SK-N-SH (cell line): ENCODE results near the gene RND2. TPM values are rescaled to one million over a fixed set of nuclear protein-coding genes. Genes with fewer than 3 reads are reported as not detected.

Experiments used
- CTCF ChIA-PET: fragments of 300-600, 350-600 bp; formaldehyde crosslinking; extraction: SDS; loops from one replicate; lab custom pipeline; 2021; lab: Yijun Ruan, JAX
- POLR2A ChIA-PET: fragments of 350-600 bp; sonication (Branson Sonifier 250); formaldehyde crosslinking; extraction: SDS; loops from one replicate; lab custom pipeline; 2020; ENCODE audit warnings: antibody characterized with exemption, inconsistent platforms; lab: Yijun Ruan, JAX
- DNase-seq: peaks from one replicate; pipeline ENCODE4 v3.0.0; 2012
- H2AFZ ChIP-seq: fragments of 200-600 bp; sonication (generic); 2 replicates; pipeline ENCODE4 v1.8.1; 2016; ENCODE audit warnings: antibody characterized with exemption, mild to moderate bottlenecking, low read depth
- H3F3A ChIP-seq: fragments of 200-600 bp; sonication (generic); replicated peaks from 2 replicates; pipeline ENCODE3; 2016; ENCODE audit warnings: antibody characterized with exemption, mild to moderate bottlenecking; ENCODE audit not compliant: insufficient read depth
- H3K27ac ChIP-seq, 2 experiments: fragments of 200-500 bp in 1 of 2; fragments of 200-600 bp in 1 of 2; sonication (Bioruptor generic) in 1 of 2; sonication (generic), shearing (Covaris generic) in 1 of 2; 2 replicates each; pipeline versions ENCODE4 v1.5.1 to v1.6.1; 2014 to 2016; ENCODE audit warnings: low read depth in 2 of 2, inconsistent platforms in 1 of 2, low read length in 1 of 2, mild to moderate bottlenecking in 1 of 2, mixed read lengths in 1 of 2
- H3K27me3 ChIP-seq: fragments of 200-600 bp; sonication (generic), shearing (Covaris generic); 2 replicates; pipeline ENCODE4 v1.6.1; 2016; ENCODE audit warnings: mixed run types; ENCODE audit not compliant: insufficient read depth
- H3K36me3 ChIP-seq, 2 experiments: fragments of 200-500 bp in 1 of 2; fragments of 200-600 bp in 1 of 2; sonication (Bioruptor generic) in 1 of 2; sonication (generic) in 1 of 2; replicated peaks in 1 of 2; 2 replicates each; pipeline versions ENCODE3 to v1.5.1; 2014 to 2016; ENCODE audit warnings: low read length in 1 of 2, mild to moderate bottlenecking in 1 of 2; ENCODE audit not compliant: insufficient read depth in 2 of 2, control insufficient read depth in 1 of 2
- H3K4me1 ChIP-seq, 2 experiments: fragments of 200-500 bp in 1 of 2; fragments of 200-600 bp in 1 of 2; sonication (Bioruptor generic) in 1 of 2; sonication (generic), shearing (Covaris generic) in 1 of 2; 2 replicates each; pipeline versions ENCODE4 v1.5.1 to v1.6.1; 2014 to 2016; ENCODE audit warnings: low read depth in 1 of 2, low read length in 1 of 2, mixed run types in 1 of 2; ENCODE audit not compliant: insufficient read depth in 2 of 2, control insufficient read depth in 1 of 2
- H3K4me2 ChIP-seq: fragments of 200-600 bp; sonication (generic), shearing (Covaris generic); 2 replicates; pipeline ENCODE4 v1.6.1; 2017; ENCODE audit warnings: mixed run types
- H3K4me3 ChIP-seq, 2 experiments: fragments of 200-500 bp in 1 of 2; fragments of 200-600 bp in 1 of 2; sonication (Bioruptor generic) in 1 of 2; sonication (generic), shearing (Covaris generic) in 1 of 2; 2 replicates each; pipeline versions ENCODE4 v1.5.1 to v1.8.1; 2014 to 2016; ENCODE audit warnings: low read depth in 2 of 2, inconsistent platforms in 1 of 2, low read length in 1 of 2, mild to moderate bottlenecking in 1 of 2, mixed read lengths in 1 of 2, moderate library complexity in 1 of 2
- H3K79me2 ChIP-seq: fragments of 200-600 bp; sonication (generic); 2 replicates; pipeline ENCODE4 v1.8.1; 2017; ENCODE audit warnings: mild to moderate bottlenecking; ENCODE audit not compliant: insufficient read depth
- H3K9ac ChIP-seq: fragments of 200-600 bp; sonication (generic); 2 replicates; pipeline ENCODE4 v1.6.1; 2017; ENCODE audit warnings: mixed run types
- H3K9me2 ChIP-seq: fragments of 200-600 bp; sonication (generic); 2 replicates; pipeline ENCODE4 v1.6.1; 2017; ENCODE audit warnings: mixed run types
- H3K9me3 ChIP-seq: fragments of 200-600 bp; sonication (generic); 2 replicates; pipeline ENCODE4 v1.6.1; 2017; ENCODE audit warnings: mixed run types, mild to moderate bottlenecking, moderate library complexity
- H4K20me1 ChIP-seq: fragments of 200-600 bp; sonication (generic); 2 replicates; pipeline ENCODE4 v1.6.1; 2017; ENCODE audit warnings: mild to moderate bottlenecking, mixed run types; ENCODE audit not compliant: insufficient read depth
- CHD2 ChIP-seq: fragments of 150-350 bp; IDR thresholded peaks from 2 replicates; pipeline ENCODE4 v1.6.1; 2018; ENCODE audit warnings: low read length; ENCODE audit not compliant: partially characterized antibody
- CTCF ChIP-seq: fragments of 200-600 bp; sonication (generic); IDR thresholded peaks from 2 replicates; pipeline ENCODE4 v1.6.1; 2017; ENCODE audit warnings: antibody characterized with exemption, mild to moderate bottlenecking, moderate library complexity
- EZH2phosphoT487 ChIP-seq: fragments of 200-600 bp; sonication (generic); IDR thresholded peaks from 2 replicates; pipeline ENCODE4 v1.6.1; 2017; ENCODE audit warnings: low read depth, mixed run types, mild to moderate bottlenecking, antibody characterized with exemption, moderate library complexity, borderline replicate concordance
- FOXJ3 ChIP-seq: sonication (generic); formaldehyde crosslinking; IDR thresholded peaks from 2 replicates; pipeline ENCODE4 v1.5.1; 2020; ENCODE audit warnings: mild to moderate bottlenecking, missing genetic modification reagents
- GATA2 ChIP-seq: sonication (generic); formaldehyde crosslinking; IDR thresholded peaks from 2 replicates; pipeline ENCODE4 v1.5.0; 2020; ENCODE audit warnings: mild to moderate bottlenecking, missing genetic modification reagents
- JUND ChIP-seq: IDR thresholded peaks from 2 replicates; pipeline ENCODE4 v1.4.0; 2012
- MAX ChIP-seq: IDR thresholded peaks from 2 replicates; pipeline ENCODE4 v1.4.0; 2012; ENCODE audit warnings: low read depth
- MEF2A ChIP-seq: IDR thresholded peaks from 2 replicates; pipeline ENCODE4 v1.4.0; 2012; ENCODE audit warnings: low read depth, borderline replicate concordance
- MXI1 ChIP-seq: IDR thresholded peaks from 2 replicates; pipeline ENCODE4 v1.6.1; 2012; ENCODE audit warnings: mild to moderate bottlenecking, low read depth, low read length, improper control_type of control experiment
- NFIC ChIP-seq: IDR thresholded peaks from 2 replicates; pipeline ENCODE4 v1.4.0; 2012; ENCODE audit warnings: borderline replicate concordance
- NRF1 ChIP-seq: IDR thresholded peaks from 2 replicates; pipeline ENCODE4 v1.6.1; 2012; ENCODE audit warnings: low read depth, mild to moderate bottlenecking, low read length
- PBX3 ChIP-seq: IDR thresholded peaks from 2 replicates; pipeline ENCODE4; 2012
- RAD21 ChIP-seq: IDR thresholded peaks from 2 replicates; pipeline ENCODE4 v1.6.1; 2012; ENCODE audit warnings: mild to moderate bottlenecking, low read length
- REST ChIP-seq: IDR thresholded peaks from 2 replicates; pipeline ENCODE4 v1.6.1; 2012; ENCODE audit warnings: mild to moderate bottlenecking, low read depth, low read length, moderate library complexity
- RXRA ChIP-seq: IDR thresholded peaks from 2 replicates; pipeline ENCODE4 v1.4.0; 2012; ENCODE audit warnings: low read depth, mild to moderate bottlenecking, borderline replicate concordance
- SIN3A ChIP-seq: IDR thresholded peaks from 2 replicates; pipeline ENCODE4 v1.6.1; 2012; ENCODE audit warnings: low read depth, mild to moderate bottlenecking, low read length, moderate library complexity, borderline replicate concordance
- SMC3 ChIP-seq: IDR thresholded peaks from 2 replicates; pipeline ENCODE4 v1.6.1; 2012; ENCODE audit warnings: low read depth, low read length, improper control_type of control experiment
- TCF12 ChIP-seq: IDR thresholded peaks from 2 replicates; pipeline ENCODE4 v1.4.0; 2012
- ZBTB33 ChIP-seq: IDR thresholded peaks from 2 replicates; pipeline ENCODE4 v1.4.0; 2012; ENCODE audit warnings: low read depth, borderline replicate concordance
- whole genome bisulfite sequencing: methylation state at CpG from one replicate; pipeline ENCODE4 v1.1.6; 2017; ENCODE audit warnings: low lambda C conversion rate; 5-methylcytosine and 5-hydroxymethylcytosine counted together
- polyA plus RNA-seq, 3 experiments: library from polyadenylated mRNA; depleted of rRNA; stranded (reverse); fragments of >200 nt; gene quantifications; 2 replicates each; pipeline ENCODE4 v1.2.3, GENCODE V29; 2012

Gene RND2
- polyA plus RNA-seq, 1 of the 3 experiments (the other 2 are of a cell fraction): 8.9 TPM

GRCh38 chr17:43024407-43025289 lies at the start of gene RND2 (continued):
- TF ChIP-seq MEF2A: no peak

- H3K27me3 ChIP-seq: no peaks in the 10 kb centered on the region
- CTCF ChIA-PET: no interaction called here
- no peak for TF ChIP-seq SMC3
- no peak for TF ChIP-seq PBX3
- no peak for TF ChIP-seq CHD2
- TF ChIP-seq TCF12: no peak
- no peak for TF ChIP-seq SIN3A
- no peak for TF ChIP-seq MEF2A
- no peak for TF ChIP-seq NRF1
- TF ChIP-seq JUND: no peak
- no peak for TF ChIP-seq EZH2phosphoT487
- TF ChIP-seq RXRA: no peak
- TF ChIP-seq REST: no peak
- TF ChIP-seq ZBTB33: no peak
- no peak for TF ChIP-seq MAX
- no peak for TF ChIP-seq MXI1
- no peak for TF ChIP-seq FOXJ3
- no peak for TF ChIP-seq NFIC
- TF ChIP-seq CTCF: no peak
- TF ChIP-seq GATA2 (CRISPR knock-in tag): no peak
- no peak for TF ChIP-seq RAD21
- TF ChIP-seq, all 33 proteins: peak for 0
- Histone ChIP-seq H3K4me3 (no peak overlapping the region), H3K36me3 (no peaks in the 10 kb centered on the region), H2AFZ (no peak overlapping the region), H3K27ac (no peak overlapping the region), H3K9me3 (no peaks in the 10 kb centered on the region), H3F3A (no peaks in the 10 kb centered on the region), H3K9me2 (no peaks in the 10 kb centered on the region), H3K4me2 (no peak overlapping the region), H3K4me1 (peaks cover 0 to 8% of the 10 kb centered on the region in 2 experiments; a peak in 1 of 4 replicates), H3K79me2 (peaks cover under 1% of the 10 kb centered on the region; the same call in 1 of the 2 replicates), H3K9ac (no peak overlapping the region), H4K20me1 (no peaks in the 10 kb centered on the region)
- POLR2A ChIA-PET: no interaction called here
- WGBS: 83% methylated on average over 2 of the region's 2 CpGs
- no peak for DNase-seq
Observed at GRCh38 chr17:42975265-42975664, 49.8 kb upstream of the RND2 start.
